Measurements from ENCODE around the gene SMC2. TPM values are rescaled to one million over a fixed set of nuclear protein-coding genes. Genes with fewer than 3 reads are reported as not detected.

The SMC2 gene
- total and polyA plus RNA-seq, 2 of the 13 experiments (the other 11 are each of a cell fraction or from before 2014, with no cell fraction given): 5.6 to 36.7 TPM

DNA sequence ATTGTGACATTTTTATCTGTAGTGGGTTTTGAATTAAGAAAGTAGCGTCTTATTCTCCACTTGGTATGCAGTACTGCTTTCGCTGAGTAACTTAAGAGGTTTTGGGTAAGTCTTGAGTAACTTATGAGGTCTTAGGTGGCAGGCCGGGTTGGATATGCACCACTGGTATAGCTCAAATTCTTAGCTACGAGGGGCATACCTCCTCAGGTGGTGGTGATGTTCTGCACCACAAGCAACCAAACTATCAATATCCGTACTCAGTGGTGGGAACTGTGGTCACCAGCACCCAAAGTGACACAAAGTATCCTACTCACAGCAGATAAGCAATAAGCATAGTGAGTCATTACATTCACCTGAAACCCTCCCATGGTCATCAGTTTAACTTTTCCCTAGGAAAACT, 13.7 kb downstream of the SMC2 start:
- FAIRE-seq (no peak), ATAC-seq (no peak)
- 98% methylated on average over 5 of the region's 5 CpGs for WGBS (ENCODE audit: low lambda C conversion rate)

GRCh38 chr9:104108315-104108714, 14.2 kb downstream of the SMC2 start:
- no peaks in the 10 kb centered on the region for H3K4me1 ChIP-seq (ENCODE audit: insufficient read depth, low read length)
- in situ Hi-C loops (cut with HindIII; ENCODE audit: extremely low pct_ligation_motif_present, low pct_unique_long_range_greater_than_20kb): no loop called here
- no peaks in the 10 kb centered on the region for H3K9me3 ChIP-seq (ENCODE audit: low read length)
- no peaks in the 10 kb centered on the region for H4K20me1 ChIP-seq (ENCODE audit: insufficient read depth, low read length)
- TF ChIP-seq FOXA3 (CRISPR knock-in tag; IDR thresholded peaks at IDR 0.05): no peak
- no peak for TF ChIP-seq MXD4 (CRISPR knock-in tag; IDR thresholded peaks at IDR 0.05)
- TF ChIP-seq MXD3 (CRISPR knock-in tag; IDR thresholded peaks at IDR 0.05): no peak
- no peak for TF ChIP-seq PAXIP1 (CRISPR knock-in tag; conservative IDR thresholded peaks at IDR 0.05)
- TF ChIP-seq NCOA1 (CRISPR knock-in tag; IDR thresholded peaks at IDR 0.05): no peak
- TF ChIP-seq ZNF800 (CRISPR knock-in tag; IDR thresholded peaks at IDR 0.05): no peak
- TF ChIP-seq RARG (CRISPR knock-in tag; IDR thresholded peaks at IDR 0.05; ENCODE audit: low read depth): no peak
- H3K4me2 ChIP-seq (ENCODE audit: low read depth, low read length): no peak overlapping the region
- DNase-seq (ENCODE audit: low spot score) (no peak), ATAC-seq (no peak), FAIRE-seq (no peak)
- ChIA-PET CTCF (ENCODE audit: low intra/inter-chr PET ratio, low total read pairs) (no interaction called here), POLR2A (no interaction called here)
- H3K4me3 ChIP-seq (replicated peaks in 1 of 3; ENCODE audit: insufficient read depth in 1 of 3, low read depth in 2 of 3, low read length in 3 of 3): no peak overlapping the region
- 99% methylated on average over 4 of the region's 4 CpGs for WGBS (ENCODE audit: low lambda C conversion rate)
- intact Hi-C loops (cut with micrococcal nuclease; ENCODE audit: unreplicated experiment): no loop called here
- H3K36me3 ChIP-seq (replicated peaks in 1 of 2; ENCODE audit: control insufficient read depth in 1 of 2, insufficient read depth in 2 of 2, low read length in 2 of 2): peaks cover 4 to 53% of the 10 kb centered on the region in 2 experiments; a peak in 4 of 5 replicates
- H3K27me3 ChIP-seq (ENCODE audit: control insufficient read depth in 1 of 2, insufficient read depth in 2 of 2, low read length in 2 of 2): no peaks in the 10 kb centered on the region
- no peak overlapping the region for H3K27ac ChIP-seq (ENCODE audit: extremely low read length, insufficient read depth, low read length)
- no TSS peak for BruUV-seq (replicated peaks)
- H2AFZ ChIP-seq (ENCODE audit: low read length): no peak overlapping the region
- no peak overlapping the region for H3K9ac ChIP-seq (ENCODE audit: insufficient read depth, low read depth, low read length)
- H3K79me2 ChIP-seq (ENCODE audit: insufficient read depth, low read length): no peaks in the 10 kb centered on the region

More for the DNA sequence above, 13.7 kb downstream of the SMC2 start:
- POLR2A ChIA-PET: no interaction called here
- no peak overlapping the region for H3K27ac ChIP-seq (ENCODE audit: extremely low read length, insufficient read depth, low read length)
- DNase-seq (ENCODE audit: low spot score): no peak
- in situ Hi-C loops (cut with HindIII; ENCODE audit: extremely low pct_ligation_motif_present, low pct_unique_long_range_greater_than_20kb): no loop called here
- no peaks in the 10 kb centered on the region for H3K27me3 ChIP-seq (ENCODE audit: control insufficient read depth in 1 of 2, insufficient read depth in 2 of 2, low read length in 2 of 2)
- H3K4me1 ChIP-seq (ENCODE audit: insufficient read depth, low read length): no peaks in the 10 kb centered on the region
- H2AFZ ChIP-seq (ENCODE audit: low read length): no peak overlapping the region
- H3K4me3 ChIP-seq (replicated peaks in 1 of 3; ENCODE audit: insufficient read depth in 1 of 3, low read depth in 2 of 3, low read length in 3 of 3): no peak overlapping the region
- CTCF ChIA-PET (ENCODE audit: low intra/inter-chr PET ratio, low total read pairs): no interaction called here
- H3K9me3 ChIP-seq (ENCODE audit: low read length): no peaks in the 10 kb centered on the region
- H4K20me1 ChIP-seq (ENCODE audit: insufficient read depth, low read length): no peaks in the 10 kb centered on the region
- H3K4me2 ChIP-seq (ENCODE audit: low read depth, low read length): no peak overlapping the region
- BruUV-seq (replicated peaks): no TSS peak
- TF ChIP-seq RNF2 (conservative IDR thresholded peaks at IDR 0.05; ENCODE audit: low read depth): no peak
- TF ChIP-seq ZC3H13 (CRISPR knock-in tag; IDR thresholded peaks at IDR 0.05): no peak
- TF ChIP-seq HNRNPL (IDR thresholded peaks at IDR 0.05; ENCODE audit: low read depth, low read length): no peak
- TF ChIP-seq RXRB (CRISPR knock-in tag; IDR thresholded peaks at IDR 0.05; ENCODE audit: borderline replicate concordance): no peak
- no peak for TF ChIP-seq HDAC1 (CRISPR knock-in tag; IDR thresholded peaks at IDR 0.05)
- no peak for TF ChIP-seq ZNF296 (CRISPR knock-in tag; conservative IDR thresholded peaks at IDR 0.05)
- no peak for TF ChIP-seq ZNF256 (CRISPR knock-in tag; conservative IDR thresholded peaks at IDR 0.05)
- TF ChIP-seq REL (CRISPR knock-in tag; conservative IDR thresholded peaks at IDR 0.05): no peak
- TF ChIP-seq SAFB2 (CRISPR knock-in tag; IDR thresholded peaks at IDR 0.05; ENCODE audit: borderline replicate concordance, low read depth): no peak
- H3K9ac ChIP-seq (ENCODE audit: insufficient read depth, low read depth, low read length): no peak overlapping the region
- H3K36me3 ChIP-seq (replicated peaks in 1 of 2; ENCODE audit: control insufficient read depth in 1 of 2, insufficient read depth in 2 of 2, low read length in 2 of 2): peaks cover 4 to 52% of the 10 kb centered on the region in 2 experiments; a peak in 4 of 5 replicates
- H3K79me2 ChIP-seq (ENCODE audit: insufficient read depth, low read length): no peaks in the 10 kb centered on the region
- intact Hi-C loops (cut with micrococcal nuclease; ENCODE audit: unreplicated experiment): no loop called here

Data from HepG2 (cell line).